Lower leg skin (tissue), 3 donors: ENCODE data around the gene ST8SIA6.

Experiments
- CTCF ChIP-seq, 3 donors: fragments of 450-650 bp; IDR thresholded peaks; one replicate each; pipeline ENCODE4 v1.5.1; 2016; ENCODE audit warnings: antibody characterized with exemption in 3 of 3, mild to moderate bottlenecking in 3 of 3, moderate library complexity in 2 of 3
- POLR2A ChIP-seq, 2 donors: fragments of 450-650 bp; IDR thresholded peaks; one replicate each; pipeline ENCODE4 v1.6.1; 2016 to 2017; ENCODE audit warnings: antibody characterized with exemption in 2 of 2, mild to moderate bottlenecking in 1 of 2, moderate library complexity in 1 of 2

GRCh38 chr10:17470246-17470645, 15.9 kb upstream of the ST8SIA6 start:
- TF ChIP-seq CTCF (IDR thresholded peaks at IDR 0.05) = no peak
- no peak for TF ChIP-seq POLR2A (IDR thresholded peaks at IDR 0.05)
